Osteoblast (primary cell): ENCODE results near the gene APOBEC3F. TPM values are rescaled to one million over a fixed set of nuclear protein-coding genes. Genes with fewer than 3 reads are reported as not detected.

Experiments
- DNase-seq: peaks from one replicate; pipeline ENCODE4 v3.0.0; 2011; ENCODE audit warnings: low spot score, mixed read lengths; ENCODE audit not compliant: insufficient read length; ENCODE audit errors: missing footprints
- H2AFZ ChIP-seq: 2 replicates; pipeline ENCODE4 v1.6.0; 2011; ENCODE audit warnings: mild to moderate bottlenecking, low read length
- H3K27ac ChIP-seq: 2 replicates; pipeline ENCODE4 v1.5.1; 2011; ENCODE audit warnings: mild to moderate bottlenecking, low read depth, low read length, moderate library complexity
- H3K27me3 ChIP-seq: 2 replicates; pipeline ENCODE4 v1.6.0; 2012; ENCODE audit warnings: mild to moderate bottlenecking, control low read depth, inconsistent platforms, low read length, moderate library complexity; ENCODE audit not compliant: insufficient read depth
- H3K36me3 ChIP-seq: 2 replicates; pipeline ENCODE4 v1.5.1; 2011; ENCODE audit warnings: mild to moderate bottlenecking, low read length, control low read depth, moderate library complexity; ENCODE audit not compliant: insufficient read depth
- H3K4me1 ChIP-seq: 2 replicates; pipeline ENCODE4 v1.5.1; 2011; ENCODE audit warnings: mild to moderate bottlenecking, low read length, control low read depth, moderate library complexity; ENCODE audit not compliant: insufficient read depth
- H3K4me2 ChIP-seq: 2 replicates; pipeline ENCODE4 v1.6.0; 2011; ENCODE audit warnings: mild to moderate bottlenecking, low read length; ENCODE audit not compliant: insufficient read depth
- H3K4me3 ChIP-seq: fragments of 200-600 bp; sonication (generic); 3 replicates; pipeline ENCODE4 v1.5.1; 2012; ENCODE audit warnings: mild to moderate bottlenecking, low read length, inconsistent platforms; ENCODE audit not compliant: insufficient read depth
- H3K79me2 ChIP-seq: 2 replicates; pipeline ENCODE4 v1.6.0; 2012; ENCODE audit warnings: mild to moderate bottlenecking, low read length, control low read depth, inconsistent platforms; ENCODE audit not compliant: insufficient read depth
- H3K9me3 ChIP-seq: 2 replicates; pipeline ENCODE4 v1.5.1; 2011; ENCODE audit warnings: low read depth, low read length, control low read depth
- H4K20me1 ChIP-seq: 2 replicates; pipeline ENCODE4 v1.6.0; 2012; ENCODE audit warnings: mild to moderate bottlenecking, low read length, control low read depth; ENCODE audit not compliant: insufficient read depth
- CTCF ChIP-seq: IDR thresholded peaks from 2 replicates; pipeline ENCODE4 v1.5.1; 2011; ENCODE audit warnings: mild to moderate bottlenecking, low read depth, low read length, moderate library complexity; ENCODE audit errors: extremely low read depth
- small RNA-seq: library from RNA; depleted of rRNA; stranded (forward); fragments of <200 nt; gene quantifications from one replicate; pipeline ENCODE3, GENCODE V24; 2012
- total RNA-seq: library from RNA; depleted of rRNA; stranded (reverse); fragments of >200 nt; gene quantifications from 2 replicates; pipeline ENCODE4 v1.2.3, GENCODE V29; 2012

The APOBEC3F gene
- total RNA-seq, 1 donor: 5.1 TPM

GRCh38 chr22:39098576-39098975 lies 57.9 kb downstream of the APOBEC3F start:
- Histone ChIP-seq H3K4me2 (no peak overlapping the region), H4K20me1 (no peaks in the 10 kb centered on the region), H3K4me3 (no peak overlapping the region), H2AFZ (no peak overlapping the region), H3K9me3 (no peaks in the 10 kb centered on the region), H3K27ac (no peak overlapping the region), H3K79me2 (no peaks in the 10 kb centered on the region), H3K36me3 (no peaks in the 10 kb centered on the region), H3K27me3 (no peaks in the 10 kb centered on the region), H3K4me1 (peaks cover 3% of the 10 kb centered on the region)
- DNase-seq: peak; percentile 26
- no peak for TF ChIP-seq CTCF

GRCh38 chr22:39101226-39101625 lies 60.6 kb downstream of the APOBEC3F start:
- Histone ChIP-seq H4K20me1 (no peaks in the 10 kb centered on the region), H3K79me2 (no peaks in the 10 kb centered on the region), H3K36me3 (no peaks in the 10 kb centered on the region), H3K27ac (no peak overlapping the region), H2AFZ (no peak overlapping the region), H3K9me3 (no peaks in the 10 kb centered on the region), H3K4me2 (no peak overlapping the region), H3K4me1 (peaks cover 3% of the 10 kb centered on the region), H3K27me3 (no peaks in the 10 kb centered on the region), H3K4me3 (no peak overlapping the region)
- peak; percentile 76 for DNase-seq
- no peak for TF ChIP-seq CTCF

GRCh38 chr22:39103431-39103830 lies 62.8 kb downstream of the APOBEC3F start:
- Histone ChIP-seq H4K20me1 (no peaks in the 10 kb centered on the region), H2AFZ (no peak overlapping the region), H3K79me2 (no peaks in the 10 kb centered on the region), H3K9me3 (no peaks in the 10 kb centered on the region), H3K4me2 (no peak overlapping the region), H3K27me3 (no peaks in the 10 kb centered on the region), H3K4me1 (no peaks in the 10 kb centered on the region), H3K4me3 (no peak overlapping the region), H3K36me3 (no peaks in the 10 kb centered on the region), H3K27ac (no peak overlapping the region)
- peak; percentile 38 for DNase-seq
- no peak for TF ChIP-seq CTCF

Small RNA genes lying within 50 kb of the gene (small RNA-seq; reads per million reads assigned to genes)
- not detected for gene AL022318.2

Other genes starting within 250 kb of the APOBEC3F start
- gene DNAL4, start 246.7 kb upstream of the APOBEC3F start, total RNA-seq: 15.9 and 17.0 TPM in 2 replicates
- 0.72 and 1.5 TPM in 2 replicates for gene NPTXR, start 196.8 kb upstream of the APOBEC3F start, total RNA-seq
- 58.6 and 59.5 TPM in 2 replicates for gene CBX6, start 168.6 kb upstream of the APOBEC3F start, total RNA-seq
- not detected in 2 replicates for gene APOBEC3A, start 83.3 kb upstream of the APOBEC3F start, total RNA-seq
- gene APOBEC3B, start 58.5 kb upstream of the APOBEC3F start, total RNA-seq: 0.36 and 0.59 TPM in 2 replicates
- gene APOBEC3C, start 26.6 kb upstream of the APOBEC3F start, total RNA-seq: 16.6 and 20.0 TPM in 2 replicates
- gene APOBEC3D, start 19.7 kb upstream of the APOBEC3F start, total RNA-seq: 3.2 and 4.0 TPM in 2 replicates
- gene APOBEC3G, start 36.4 kb downstream of the APOBEC3F start, total RNA-seq: 15.6 and 18.1 TPM in 2 replicates
- not detected in 2 replicates for gene APOBEC3H, start 56.4 kb downstream of the APOBEC3F start, total RNA-seq
- gene CBX7, start 111.8 kb downstream of the APOBEC3F start, total RNA-seq: 12.7 and 14.5 TPM in 2 replicates
- under 0.01 TPM in 1 of 2 replicates, not detected in the other for gene PDGFB, start 204.1 kb downstream of the APOBEC3F start, total RNA-seq